VCaP (cell line): ENCODE measurements around the gene ALDH18A1.

Experiments
- H3K27ac ChIP-seq: fragments of 450-650 bp; 2 replicates; pipeline ENCODE4 v1.5.1; 2017
- CTCF ChIP-seq: fragments of 450-650 bp; conservative IDR thresholded peaks from 2 replicates; pipeline ENCODE4 v1.5.1; 2017; ENCODE audit warnings: mild to moderate bottlenecking, moderate library complexity

Gene ALDH18A1

GRCh38 chr10:95661818-95662217 is 5.3 kb upstream of the ALDH18A1 start:
- no peak overlapping the region for H3K27ac ChIP-seq
- TF ChIP-seq CTCF, result no peak

GRCh38 chr10:95660283-95660682 is 3.8 kb upstream of the ALDH18A1 start:
- no peak for TF ChIP-seq CTCF
- no peak overlapping the region for H3K27ac ChIP-seq

- no peak for TF ChIP-seq CTCF
- peak overlapping the region; percentile 79 for H3K27ac ChIP-seq
Measured at GRCh38 chr10:95657250-95657649, 739 bp upstream of the ALDH18A1 start.

GRCh38 chr10:95655571-95656290 is 780 bp downstream of the ALDH18A1 start:
- TF ChIP-seq CTCF, result no peak
- peak overlapping the region; percentile 79 for H3K27ac ChIP-seq

- TF ChIP-seq CTCF, result no peak
- H3K27ac ChIP-seq, result no peak overlapping the region
Measured at GRCh38 chr10:95653895-95654294, 2.6 kb downstream of the ALDH18A1 start.

- TF ChIP-seq CTCF, result no peak
- H3K27ac ChIP-seq, result no peak overlapping the region
Measured at GRCh38 chr10:95651346-95652060, 5.0 kb downstream of the ALDH18A1 start.

GRCh38 chr10:95650232-95650631 is 6.3 kb downstream of the ALDH18A1 start:
- TF ChIP-seq CTCF, result no peak

More at GRCh38 chr10:95650232-95650631, 6.3 kb downstream of the ALDH18A1 start:
- no peak overlapping the region for H3K27ac ChIP-seq
